ENCODE measurements around the gene MUC5B. TPM values are rescaled to one million over a fixed set of nuclear protein-coding genes. Genes with fewer than 3 reads are reported as not detected.

Gene MUC5B
- total and polyA plus RNA-seq, 2 of the 13 experiments (the other 11 are each of a cell fraction or from before 2014, with no cell fraction given) = 0.01 TPM; not detected in 1

DNA sequence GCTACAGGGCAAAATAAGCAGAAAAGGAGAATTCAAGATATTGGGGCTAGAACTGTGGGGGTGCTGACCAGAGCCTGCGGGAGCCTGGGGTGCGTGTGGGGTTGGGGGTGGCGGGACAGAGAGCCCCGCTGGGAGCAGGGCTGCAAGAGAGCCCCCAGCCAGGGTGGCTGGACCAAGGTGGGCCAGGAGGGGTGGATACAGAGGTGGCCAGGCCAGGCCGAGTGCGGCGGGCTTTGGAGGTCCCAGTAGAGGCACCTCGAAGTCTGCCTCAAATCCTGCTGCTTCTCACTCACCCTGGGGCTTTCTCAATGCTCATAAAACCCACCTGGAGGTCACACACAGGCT is 16.9 kb upstream of the MUC5B start:
- in situ Hi-C loops (cut with HindIII; ENCODE audit: extremely low pct_ligation_motif_present, low pct_unique_long_range_greater_than_20kb) = no loop called here

More for the DNA sequence above, 16.9 kb upstream of the MUC5B start:
- H3K9ac ChIP-seq (ENCODE audit: insufficient read depth, low read depth, low read length) = no peak overlapping the region
- peaks cover 32 to 77% of the 10 kb centered on the region in 2 experiments; a peak in 4 of 5 replicates for H3K27me3 ChIP-seq (ENCODE audit: control insufficient read depth in 1 of 2, insufficient read depth in 2 of 2, low read length in 2 of 2)
- ChIA-PET CTCF (ENCODE audit: low intra/inter-chr PET ratio, low total read pairs) (no interaction called here), POLR2A (no interaction called here)
- no peak overlapping the region for H2AFZ ChIP-seq (ENCODE audit: low read length)
- FAIRE-seq (no peak), ATAC-seq (no peak), DNase-seq (ENCODE audit: low spot score) (no peak)
- TF ChIP-seq, protein P1, sequence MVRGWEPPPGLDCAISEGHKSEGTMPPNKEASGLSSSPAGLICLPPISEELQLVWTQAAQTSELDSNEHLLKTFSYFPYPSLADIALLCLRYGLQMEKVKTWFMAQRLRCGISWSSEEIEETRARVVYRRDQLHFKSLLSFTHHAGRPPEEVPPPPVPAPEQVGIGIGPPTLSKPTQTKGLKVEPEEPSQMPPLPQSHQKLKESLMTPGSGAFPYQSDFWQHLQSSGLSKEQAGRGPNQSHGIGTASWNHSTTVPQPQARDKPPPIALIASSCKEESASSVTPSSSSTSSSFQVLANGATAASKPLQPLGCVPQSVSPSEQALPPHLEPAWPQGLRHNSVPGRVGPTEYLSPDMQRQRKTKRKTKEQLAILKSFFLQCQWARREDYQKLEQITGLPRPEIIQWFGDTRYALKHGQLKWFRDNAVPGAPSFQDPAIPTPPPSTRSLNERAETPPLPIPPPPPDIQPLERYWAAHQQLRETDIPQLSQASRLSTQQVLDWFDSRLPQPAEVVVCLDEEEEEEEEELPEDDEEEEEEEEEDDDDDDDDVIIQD (CRISPR knock-in tag; IDR thresholded peaks at IDR 0.05; ENCODE audit: low read depth) = no peak
- TF ChIP-seq TSC22D2 (CRISPR knock-in tag; IDR thresholded peaks at IDR 0.05; ENCODE audit: borderline replicate concordance) (no peak), LCORL (IDR thresholded peaks at IDR 0.05) (no peak), LCORL (CRISPR knock-in tag; IDR thresholded peaks at IDR 0.05) (no peak), ZNF558 (CRISPR knock-in tag; IDR thresholded peaks at IDR 0.05; ENCODE audit: borderline replicate concordance) (no peak), FOSL2 (CRISPR knock-in tag; IDR thresholded peaks at IDR 0.05) (no peak), ZNF335 (CRISPR knock-in tag; IDR thresholded peaks at IDR 0.05) (no peak), ZNF550 (CRISPR knock-in tag; IDR thresholded peaks at IDR 0.05; ENCODE audit: borderline replicate concordance) (no peak), SMAD3 (CRISPR knock-in tag; IDR thresholded peaks at IDR 0.05) (no peak), ZNF83 (CRISPR knock-in tag; IDR thresholded peaks at IDR 0.05; ENCODE audit: borderline replicate concordance) (no peak), RAD51 (IDR thresholded peaks at IDR 0.05; ENCODE audit: borderline replicate concordance) (no peak), ETV5 (CRISPR knock-in tag; IDR thresholded peaks at IDR 0.05; ENCODE audit: borderline replicate concordance) (no peak), HNRNPLL (IDR thresholded peaks at IDR 0.05; ENCODE audit: low read depth, low read length, poor library complexity, severe bottlenecking) (no peak), EZH2 (conservative IDR thresholded peaks at IDR 0.05; ENCODE audit: low read depth, low read length) (no peak), PHB2 (IDR thresholded peaks at IDR 0.05; ENCODE audit: partially characterized antibody) (no peak)
- BruUV-seq (replicated peaks) = no TSS peak
- no peaks in the 10 kb centered on the region for H4K20me1 ChIP-seq (ENCODE audit: insufficient read depth, low read length)
- H3K4me1 ChIP-seq (ENCODE audit: insufficient read depth, low read length) = 0 out of 2 replicates have a peak, but pooled peaks cover 5% of the 10 kb centered on the region
- no peaks in the 10 kb centered on the region for H3K36me3 ChIP-seq (replicated peaks in 1 of 2; ENCODE audit: control insufficient read depth in 1 of 2, insufficient read depth in 2 of 2, low read length in 2 of 2)
- 40% methylated on average over 7 of the region's 8 CpGs for WGBS (ENCODE audit: low lambda C conversion rate)
- intact Hi-C loops (cut with micrococcal nuclease; ENCODE audit: unreplicated experiment) = loop anchor here (10.0 kb wide), 1 partner anchor 59 kb away; no protein-coding TSS in a partner anchor
- H3K4me2 ChIP-seq (ENCODE audit: low read depth, low read length) = no peak overlapping the region
- peaks cover 7% of the 10 kb centered on the region; the same call in 1 of the 2 replicates for H3K9me3 ChIP-seq (ENCODE audit: low read length)
- H3K27ac ChIP-seq (ENCODE audit: extremely low read length, insufficient read depth, low read length) = no peak overlapping the region
- H3K79me2 ChIP-seq (ENCODE audit: insufficient read depth, low read length) = no peaks in the 10 kb centered on the region
- no peak overlapping the region for H3K4me3 ChIP-seq (replicated peaks in 1 of 3; ENCODE audit: insufficient read depth in 1 of 3, low read depth in 2 of 3, low read length in 3 of 3)

All from HepG2 (cell line).